HepG2 (cell line): ENCODE data around the gene SOCS1. TPM values are rescaled to one million over a fixed set of nuclear protein-coding genes. Genes with fewer than 3 reads are reported as not detected.

ENCODE experiments used
- ATAD3A ChIP-seq: sonication (generic); formaldehyde crosslinking; IDR thresholded peaks from 2 replicates; pipeline ENCODE4 v1.4.0; 2020; ENCODE audit warnings: missing genetic modification reagents
- EEA1 ChIP-seq: sonication (generic); formaldehyde crosslinking; IDR thresholded peaks from 2 replicates; pipeline ENCODE4 v1.5.1; 2020; ENCODE audit warnings: mild to moderate bottlenecking, missing genetic modification reagents, borderline replicate concordance
- EED ChIP-seq: sonication (generic); formaldehyde crosslinking; IDR thresholded peaks from 2 replicates; pipeline ENCODE4 v1.5.0; 2020; ENCODE audit warnings: mild to moderate bottlenecking, missing genetic modification reagents
- HDAC1 ChIP-seq: sonication (generic); formaldehyde crosslinking; IDR thresholded peaks from 2 replicates; pipeline ENCODE4 v1.5.1; 2020; ENCODE audit warnings: mild to moderate bottlenecking, missing genetic modification reagents
- HNRNPL ChIP-seq: fragments of 200-400 bp; formaldehyde crosslinking; IDR thresholded peaks from 2 replicates; pipeline ENCODE4 v1.6.1; 2017; ENCODE audit warnings: mild to moderate bottlenecking, low read depth, low read length
- KDM5B ChIP-seq: sonication (generic); formaldehyde crosslinking; IDR thresholded peaks from 2 replicates; pipeline ENCODE4 v1.4.0; 2020; ENCODE audit warnings: missing genetic modification reagents, mild to moderate bottlenecking, borderline replicate concordance
- KLF13 ChIP-seq: sonication (generic); formaldehyde crosslinking; IDR thresholded peaks from 2 replicates; pipeline ENCODE4 v1.4.0; 2020; ENCODE audit warnings: mild to moderate bottlenecking, missing genetic modification reagents
- SALL1 ChIP-seq: sonication (generic); formaldehyde crosslinking; IDR thresholded peaks from 2 replicates; pipeline ENCODE4 v1.8.0; 2022; ENCODE audit warnings: mild to moderate bottlenecking, missing genetic modification reagents
- SRF ChIP-seq: IDR thresholded peaks from 2 replicates; pipeline ENCODE4 v1.6.1; 2011; ENCODE audit warnings: mild to moderate bottlenecking, low read depth, low read length, moderate library complexity
- USF2 ChIP-seq, 2 experiments: sonication (generic) in 1 of 2; formaldehyde crosslinking in 1 of 2; IDR thresholded peaks; 2 replicates each; pipeline versions ENCODE4 v1.5.1 to v1.6.1; 2011 to 2020; ENCODE audit warnings: borderline replicate concordance in 1 of 2, low read depth in 1 of 2, low read length in 1 of 2, mild to moderate bottlenecking in 1 of 2, missing genetic modification reagents in 1 of 2, moderate library complexity in 1 of 2
- ZBTB26 ChIP-seq: IDR thresholded peaks from 2 replicates; pipeline ENCODE4 v1.6.1; 2016; ENCODE audit warnings: missing compliant biosample characterization, missing genetic modification reagents, borderline replicate concordance
- ZKSCAN5 ChIP-seq: sonication (generic); formaldehyde crosslinking; IDR thresholded peaks from 2 replicates; pipeline ENCODE4 v1.5.1; 2020; ENCODE audit warnings: mild to moderate bottlenecking, missing genetic modification reagents
- ZNF274 ChIP-seq: sonication (generic); formaldehyde crosslinking; IDR thresholded peaks from 2 replicates; pipeline ENCODE4 v1.5.1; 2020; ENCODE audit warnings: mild to moderate bottlenecking, missing genetic modification reagents
- ZNF296 ChIP-seq: sonication (generic); formaldehyde crosslinking; conservative IDR thresholded peaks from 2 replicates; pipeline ENCODE4 v1.5.0; 2020; ENCODE audit warnings: mild to moderate bottlenecking, missing genetic modification reagents
- polyA plus RNA-seq, 8 experiments: library from polyadenylated mRNA; depleted of rRNA in 3 of 8; stranded (reverse) in 7 of 8; unstranded in 1 of 8; fragments of >200 nt; fragmentation: Illumina TruSeq in 4 of 8; extraction: Trizol in 4 of 8; gene quantifications; 2 replicates each; pipeline versions ENCODE4 v1.2.1 to v1.2.3, GENCODE V29; 2011 to 2016; ENCODE audit warnings: low read depth in 4 of 8, missing spikeins in 1 of 8, mixed read lengths in 1 of 8; ENCODE audit not compliant: insufficient read depth in 1 of 8
- total RNA-seq, 5 experiments: library from RNA; depleted of rRNA; stranded (reverse); fragments of >200 nt; fragmentation: Illumina TruSeq; extraction: Trizol; gene quantifications; 2 replicates each; pipeline ENCODE4 v1.2.3, GENCODE V29; 2016; ENCODE audit warnings: low read depth in 1 of 5
- TF ChIP-seq, protein P1 (sequence below): sonication (generic); formaldehyde crosslinking; IDR thresholded peaks from 2 replicates; pipeline ENCODE4 v1.4.0; 2020; ENCODE audit warnings: missing genetic modification reagents
- TF ChIP-seq, protein P2 (sequence below): sonication (generic); formaldehyde crosslinking; IDR thresholded peaks from 2 replicates; pipeline ENCODE4 v1.4.0; 2020; ENCODE audit warnings: missing genetic modification reagents, borderline replicate concordance
- TF ChIP-seq, protein P3 (sequence below): sonication (generic); formaldehyde crosslinking; IDR thresholded peaks from 2 replicates; pipeline ENCODE4 v1.8.1; 2023; ENCODE audit warnings: mild to moderate bottlenecking, moderate library complexity, missing genetic modification reagents
- TF ChIP-seq, protein P4 (sequence below): sonication (generic); formaldehyde crosslinking; IDR thresholded peaks from 2 replicates; pipeline ENCODE4 v1.4.0; 2020; ENCODE audit warnings: mild to moderate bottlenecking, missing genetic modification reagents

Gene SOCS1
- total and polyA plus RNA-seq, 2 of the 13 experiments (the other 11 are each of a cell fraction or from before 2014, with no cell fraction given), result 5.3 to 6.3 TPM

DNA sequence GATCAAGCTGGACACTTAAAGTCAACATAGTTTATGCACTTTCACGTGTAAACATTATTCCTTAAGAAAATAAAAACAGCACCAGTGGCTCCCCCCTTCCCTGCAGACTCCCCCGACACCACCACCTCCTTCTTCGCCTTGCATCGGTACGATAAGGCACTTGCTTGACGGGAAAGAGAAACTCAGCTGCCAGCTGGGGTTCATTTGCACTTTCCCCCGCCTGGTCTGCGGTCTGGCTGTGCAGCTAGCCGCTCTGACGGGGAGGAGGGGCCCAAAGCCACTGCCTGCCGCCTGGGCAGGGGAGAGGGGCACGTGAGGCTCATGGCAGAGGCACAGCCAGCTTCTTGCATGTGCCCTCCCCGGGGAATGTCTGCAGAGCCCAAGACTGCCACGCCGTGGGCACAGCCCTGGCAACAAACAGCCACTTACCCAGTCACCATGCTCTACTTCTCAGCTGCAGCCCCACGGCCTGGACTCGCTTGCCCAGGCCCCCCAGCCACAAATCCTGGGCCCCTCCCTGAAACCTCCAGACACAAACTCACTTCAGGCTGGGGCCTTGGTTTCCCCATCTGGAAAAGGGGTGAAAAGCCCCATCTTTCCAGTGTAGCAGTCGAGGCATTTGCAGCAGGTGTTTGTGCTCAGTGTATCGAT lies 41.6 kb upstream of the SOCS1 start (continued):
- TF ChIP-seq USF2 (IDR thresholded peaks at IDR 0.05; ENCODE audit: low read depth, low read length) (peak; percentile 24; the same call in 1 of the 2 replicates), USF2 (CRISPR knock-in tag; IDR thresholded peaks at IDR 0.05; ENCODE audit: borderline replicate concordance) (peak; percentile 63; the same call in 1 of the 2 replicates), ZNF296 (CRISPR knock-in tag) (no peak), ATAD3A (CRISPR knock-in tag) (peak; percentile 73; the same call in 1 of the 2 replicates), ZNF274 (CRISPR knock-in tag) (peak; percentile 71; the same call in 1 of the 2 replicates), HNRNPL (peak; percentile 100), ZKSCAN5 (CRISPR knock-in tag) (peak; percentile 69; the same call in 1 of the 2 replicates), KDM5B (CRISPR knock-in tag) (peak; percentile 86; the same call in 1 of the 2 replicates), SALL1 (CRISPR knock-in tag) (peak; percentile 83), EED (peak; percentile 61; the same call in 1 of the 2 replicates), HDAC1 (peak; percentile 89), SRF (no peak), ZBTB26 (CRISPR knock-in tag) (peak; percentile 78), EEA1 (peak; percentile 64; the same call in 1 of the 2 replicates), KLF13 (CRISPR knock-in tag) (peak; percentile 88; the same call in 1 of the 2 replicates)
- TF ChIP-seq, protein P1, sequence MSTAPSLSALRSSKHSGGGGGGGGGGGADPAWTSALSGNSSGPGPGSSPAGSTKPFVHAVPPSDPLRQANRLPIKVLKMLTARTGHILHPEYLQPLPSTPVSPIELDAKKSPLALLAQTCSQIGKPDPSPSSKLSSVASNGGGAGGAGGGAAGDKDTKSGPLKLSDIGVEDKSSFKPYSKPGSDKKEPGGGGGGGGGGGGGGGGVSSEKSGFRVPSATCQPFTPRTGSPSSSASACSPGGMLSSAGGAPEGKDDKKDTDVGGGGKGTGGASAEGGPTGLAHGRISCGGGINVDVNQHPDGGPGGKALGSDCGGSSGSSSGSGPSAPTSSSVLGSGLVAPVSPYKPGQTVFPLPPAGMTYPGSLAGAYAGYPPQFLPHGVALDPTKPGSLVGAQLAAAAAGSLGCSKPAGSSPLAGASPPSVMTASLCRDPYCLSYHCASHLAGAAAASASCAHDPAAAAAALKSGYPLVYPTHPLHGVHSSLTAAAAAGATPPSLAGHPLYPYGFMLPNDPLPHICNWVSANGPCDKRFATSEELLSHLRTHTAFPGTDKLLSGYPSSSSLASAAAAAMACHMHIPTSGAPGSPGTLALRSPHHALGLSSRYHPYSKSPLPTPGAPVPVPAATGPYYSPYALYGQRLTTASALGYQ (CRISPR knock-in tag), result peak; percentile 66; the same call in 1 of the 2 replicates
- TF ChIP-seq, protein P2, sequence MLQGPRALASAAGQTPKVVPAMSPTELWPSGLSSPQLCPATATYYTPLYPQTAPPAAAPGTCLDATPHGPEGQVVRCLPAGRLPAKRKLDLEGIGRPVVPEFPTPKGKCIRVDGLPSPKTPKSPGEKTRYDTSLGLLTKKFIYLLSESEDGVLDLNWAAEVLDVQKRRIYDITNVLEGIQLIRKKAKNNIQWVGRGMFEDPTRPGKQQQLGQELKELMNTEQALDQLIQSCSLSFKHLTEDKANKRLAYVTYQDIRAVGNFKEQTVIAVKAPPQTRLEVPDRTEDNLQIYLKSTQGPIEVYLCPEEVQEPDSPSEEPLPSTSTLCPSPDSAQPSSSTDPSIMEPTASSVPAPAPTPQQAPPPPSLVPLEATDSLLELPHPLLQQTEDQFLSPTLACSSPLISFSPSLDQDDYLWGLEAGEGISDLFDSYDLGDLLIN, result peak; percentile 52; the same call in 1 of the 2 replicates
- TF ChIP-seq, protein P3, sequence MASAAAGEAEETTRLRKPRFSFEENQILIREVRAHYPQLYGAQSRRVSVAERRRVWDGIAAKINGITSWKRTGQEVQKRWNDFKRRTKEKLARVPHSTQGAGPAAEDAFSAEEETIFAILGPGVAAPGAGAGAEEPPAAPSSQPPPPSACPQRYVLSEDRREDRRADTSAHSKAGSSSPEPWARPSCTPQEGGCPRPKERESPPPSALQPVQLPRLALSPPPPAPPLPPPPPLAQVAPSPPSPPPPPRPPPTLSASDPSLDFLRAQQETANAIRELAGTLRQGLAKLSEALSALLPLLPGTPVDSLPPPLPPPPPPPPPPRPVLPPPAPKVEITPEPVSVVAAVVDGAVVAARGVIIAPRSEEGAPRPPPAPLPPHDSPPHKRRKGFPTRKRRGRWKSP (CRISPR knock-in tag), result peak; percentile 13; the same call in 1 of the 2 replicates
- TF ChIP-seq, protein P4, sequence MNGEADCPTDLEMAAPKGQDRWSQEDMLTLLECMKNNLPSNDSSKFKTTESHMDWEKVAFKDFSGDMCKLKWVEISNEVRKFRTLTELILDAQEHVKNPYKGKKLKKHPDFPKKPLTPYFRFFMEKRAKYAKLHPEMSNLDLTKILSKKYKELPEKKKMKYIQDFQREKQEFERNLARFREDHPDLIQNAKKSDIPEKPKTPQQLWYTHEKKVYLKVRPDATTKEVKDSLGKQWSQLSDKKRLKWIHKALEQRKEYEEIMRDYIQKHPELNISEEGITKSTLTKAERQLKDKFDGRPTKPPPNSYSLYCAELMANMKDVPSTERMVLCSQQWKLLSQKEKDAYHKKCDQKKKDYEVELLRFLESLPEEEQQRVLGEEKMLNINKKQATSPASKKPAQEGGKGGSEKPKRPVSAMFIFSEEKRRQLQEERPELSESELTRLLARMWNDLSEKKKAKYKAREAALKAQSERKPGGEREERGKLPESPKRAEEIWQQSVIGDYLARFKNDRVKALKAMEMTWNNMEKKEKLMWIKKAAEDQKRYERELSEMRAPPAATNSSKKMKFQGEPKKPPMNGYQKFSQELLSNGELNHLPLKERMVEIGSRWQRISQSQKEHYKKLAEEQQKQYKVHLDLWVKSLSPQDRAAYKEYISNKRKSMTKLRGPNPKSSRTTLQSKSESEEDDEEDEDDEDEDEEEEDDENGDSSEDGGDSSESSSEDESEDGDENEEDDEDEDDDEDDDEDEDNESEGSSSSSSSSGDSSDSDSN (CRISPR knock-in tag), result peak; percentile 81
